Lung (tissue), 12 donors: ENCODE measurements around the gene SEC11A. TPM values are rescaled to one million over a fixed set of nuclear protein-coding genes. Genes with fewer than 3 reads are reported as not detected.
A peak's percentile ranks its signal among the peaks of the same experiment; 100 is the strongest.

ENCODE experiments used
- ATAC-seq: fragments of 200-7000 bp; cut with Tn5 transposase; one replicate; pipeline ENCODE4 v1.9.1; 2020; ENCODE audit warnings: moderate number of reproducible peaks; ENCODE audit not compliant: insufficient read depth, low FRiP score
- DNase-seq, 3 donors: peaks; one replicate each; pipeline ENCODE4 v3.0.0-alpha.2; 2013 to 2017
- H3K27ac ChIP-seq, 2 donors: one replicate each; pipeline ENCODE4 v1.5.1; 2013; ENCODE audit warnings: mild to moderate bottlenecking in 2 of 2, moderate library complexity in 2 of 2, control low read depth in 1 of 2, inconsistent platforms in 1 of 2, low read depth in 1 of 2, low read length in 1 of 2
- H3K27me3 ChIP-seq, 3 donors: one replicate each; pipeline ENCODE4 v1.5.1; 2013; ENCODE audit warnings: low read length in 2 of 3; ENCODE audit not compliant: control insufficient read depth in 3 of 3, insufficient read depth in 3 of 3
- H3K36me3 ChIP-seq, 4 donors: one replicate each; pipeline ENCODE4 v1.5.1; 2013; ENCODE audit warnings: low read length in 4 of 4, mild to moderate bottlenecking in 1 of 4, moderate library complexity in 1 of 4; ENCODE audit not compliant: control insufficient read depth in 4 of 4, insufficient read depth in 4 of 4
- H3K4me1 ChIP-seq, 5 donors: one replicate each; pipeline ENCODE4 v1.5.1; 2013; ENCODE audit warnings: low read length in 5 of 5, mild to moderate bottlenecking in 2 of 5, moderate library complexity in 1 of 5; ENCODE audit not compliant: control insufficient read depth in 5 of 5, insufficient read depth in 5 of 5
- H3K4me3 ChIP-seq: one replicate; pipeline ENCODE4 v1.5.1; 2013; ENCODE audit warnings: mild to moderate bottlenecking, control low read depth, moderate library complexity
- H3K9ac ChIP-seq, 2 donors: one replicate each; pipeline ENCODE4 v1.5.1; 2013; ENCODE audit warnings: low read length in 2 of 2, control low read depth in 1 of 2; ENCODE audit not compliant: insufficient read depth in 1 of 2
- H3K9me3 ChIP-seq, 4 donors: one replicate each; pipeline ENCODE4 v1.5.1; 2013; ENCODE audit warnings: low read length in 3 of 4, mild to moderate bottlenecking in 1 of 4, moderate library complexity in 1 of 4; ENCODE audit not compliant: control insufficient read depth in 4 of 4, insufficient read depth in 3 of 4
- WGBS, 2 donors: extraction: QIAGEN DNeasy Blood & Tissue Kit; methylation state at CpG; one replicate each; pipeline ENCODE4 v1.1.7; 2013; 5-methylcytosine and 5-hydroxymethylcytosine counted together
- polyA plus RNA-seq, 2 donors: library from polyadenylated mRNA; stranded (reverse); fragments of 200-250 nt; gene quantifications; one replicate each; pipeline ENCODE4 v1.2.1, GENCODE V29; 2013
- total RNA-seq, 2 donors: library from RNA; depleted of rRNA in 1 of 2; stranded (reverse); fragments of >200 nt in 1 of 2; gene quantifications; one replicate each; pipeline ENCODE4 v1.2.1, GENCODE V29; 2014 to 2021
- TF ChIP-seq, protein P1 (sequence below): IDR thresholded peaks from 2 replicates; pipeline ENCODE4 v1.5.1; 2012; ENCODE audit warnings: mild to moderate bottlenecking; ENCODE audit errors: control extremely low read depth, extremely low read depth
- donor health status: control.
- donor health status: control.
- donor health status: Bipolar disorder and iron deficiency.
- donor health status: healthy.
- donor health status: DM: yes; HTN: yes; CAD: no.

The SEC11A gene
- total and polyA plus RNA-seq, 4 donors: 119 to 170 (median 143) TPM

DNA sequence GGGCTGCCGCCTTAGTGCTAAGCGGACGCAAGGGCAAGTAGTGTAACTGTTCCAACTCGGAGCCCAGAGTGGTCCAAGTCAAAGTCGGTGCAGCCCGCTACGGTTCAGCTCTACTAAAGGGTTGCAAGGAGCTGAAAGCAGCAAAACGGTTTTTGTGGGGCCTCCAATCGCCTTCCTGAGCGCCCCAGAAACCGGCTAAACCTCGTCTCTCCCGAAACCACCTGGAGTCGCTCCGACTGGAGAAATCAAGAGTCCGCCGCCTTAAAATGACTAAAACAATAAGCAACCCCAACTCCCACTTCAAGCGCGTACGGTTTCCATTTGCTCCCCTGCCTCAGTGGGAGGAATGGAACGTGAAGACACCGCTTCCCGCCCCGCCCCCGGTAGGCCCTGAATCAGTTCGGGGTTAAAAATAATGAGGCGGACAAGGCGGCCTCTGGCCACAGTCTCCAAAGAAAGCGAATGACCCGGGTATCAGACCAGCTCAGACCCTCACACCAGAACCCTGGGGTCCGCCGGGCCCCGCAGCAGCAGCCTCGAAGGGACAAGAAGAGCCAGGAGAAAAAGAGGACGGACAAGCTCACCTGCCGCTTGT is 401 bp downstream of the SEC11A start:
- H3K27ac ChIP-seq: peak overlapping the region; percentile 77 to 88
- H3K4me1 ChIP-seq: peaks cover 0 to 20% (median 8%) of the 10 kb centered on the region in 5 donors
- peaks cover 0 to 7% (median 2%) of the 10 kb centered on the region in 4 donors for H3K36me3 ChIP-seq
- peak overlapping the region; percentile 57 to 84 for H3K9ac ChIP-seq
- TF ChIP-seq, protein P1, sequence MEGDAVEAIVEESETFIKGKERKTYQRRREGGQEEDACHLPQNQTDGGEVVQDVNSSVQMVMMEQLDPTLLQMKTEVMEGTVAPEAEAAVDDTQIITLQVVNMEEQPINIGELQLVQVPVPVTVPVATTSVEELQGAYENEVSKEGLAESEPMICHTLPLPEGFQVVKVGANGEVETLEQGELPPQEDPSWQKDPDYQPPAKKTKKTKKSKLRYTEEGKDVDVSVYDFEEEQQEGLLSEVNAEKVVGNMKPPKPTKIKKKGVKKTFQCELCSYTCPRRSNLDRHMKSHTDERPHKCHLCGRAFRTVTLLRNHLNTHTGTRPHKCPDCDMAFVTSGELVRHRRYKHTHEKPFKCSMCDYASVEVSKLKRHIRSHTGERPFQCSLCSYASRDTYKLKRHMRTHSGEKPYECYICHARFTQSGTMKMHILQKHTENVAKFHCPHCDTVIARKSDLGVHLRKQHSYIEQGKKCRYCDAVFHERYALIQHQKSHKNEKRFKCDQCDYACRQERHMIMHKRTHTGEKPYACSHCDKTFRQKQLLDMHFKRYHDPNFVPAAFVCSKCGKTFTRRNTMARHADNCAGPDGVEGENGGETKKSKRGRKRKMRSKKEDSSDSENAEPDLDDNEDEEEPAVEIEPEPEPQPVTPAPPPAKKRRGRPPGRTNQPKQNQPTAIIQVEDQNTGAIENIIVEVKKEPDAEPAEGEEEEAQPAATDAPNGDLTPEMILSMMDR: no peak
- no peaks in the 10 kb centered on the region for H3K9me3 ChIP-seq
- ATAC-seq (peak; percentile 5), DNase-seq (peak; percentile 43 to 59 (median 46))
- WGBS, 2 donors: 0 to 1% methylated on average over 36 of the region's 36 CpGs
- H3K4me3 ChIP-seq: peak overlapping the region; percentile 75
- no peaks in the 10 kb centered on the region for H3K27me3 ChIP-seq

DNA sequence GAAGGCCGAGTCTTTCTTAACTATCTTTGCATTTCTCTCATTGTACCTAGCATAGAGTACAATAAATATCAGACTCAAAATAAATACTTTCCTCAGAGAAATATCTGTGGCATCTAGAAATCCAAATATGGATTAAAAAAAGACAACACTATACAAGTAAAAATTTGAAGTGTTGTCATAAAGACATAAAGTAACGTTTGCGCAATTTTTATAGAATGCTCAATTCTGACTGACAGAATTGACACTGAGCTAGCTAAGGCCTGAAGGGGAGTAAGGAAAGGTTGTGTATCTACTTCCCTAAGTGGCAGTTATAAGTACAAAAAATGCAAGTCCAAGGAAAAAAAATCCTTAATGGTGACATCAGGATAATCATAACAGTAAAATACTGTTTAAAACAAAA is 1.1 kb downstream of the SEC11A start:
- Histone ChIP-seq H3K36me3 (peaks cover 0 to 7% (median 4%) of the 10 kb centered on the region in 4 donors), H3K27ac (peak overlapping the region in 1 of 2 donors; percentile 88), H3K27me3 (no peaks in the 10 kb centered on the region), H3K9me3 (no peaks in the 10 kb centered on the region), H3K4me3 (no peak overlapping the region), H3K4me1 (peaks cover 0 to 20% (median 8%) of the 10 kb centered on the region in 5 donors), H3K9ac (peak overlapping the region; percentile 57 to 84)
- WGBS, 2 donors: 50 to 54% methylated on average over 3 of the region's 3 CpGs
- no peak for ATAC-seq
- TF ChIP-seq, protein P1: no peak
- DNase-seq: no peak

DNA sequence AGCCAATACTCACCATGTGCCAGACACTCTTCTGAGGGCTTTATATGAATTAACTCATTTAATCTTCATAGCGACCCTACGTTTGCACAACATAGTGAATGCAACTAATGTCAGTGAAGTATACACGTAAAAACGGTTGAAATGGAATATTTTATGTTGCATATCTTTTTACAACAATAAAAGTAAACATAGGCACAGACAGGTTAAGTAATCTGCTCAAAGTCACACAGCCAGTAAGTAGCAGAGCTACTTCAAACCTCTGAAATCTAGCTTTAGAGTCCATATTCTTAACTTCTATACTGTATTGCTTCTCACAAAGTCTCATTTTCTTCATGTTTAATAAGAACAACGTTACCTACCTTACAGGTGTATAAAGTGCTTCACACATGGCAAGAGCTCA is 1.6 kb downstream of the SEC11A start:
- H3K4me1 ChIP-seq: peaks cover 0 to 20% (median 8%) of the 10 kb centered on the region in 5 donors
- H3K27me3 ChIP-seq: no peaks in the 10 kb centered on the region
- 69 to 85% methylated on average over 5 of the region's 5 CpGs for WGBS, 2 donors
- DNase-seq (no peak), ATAC-seq (no peak)
- no peaks in the 10 kb centered on the region for H3K9me3 ChIP-seq
- H3K36me3 ChIP-seq: peaks cover 0 to 8% (median 5%) of the 10 kb centered on the region in 4 donors
- H3K27ac ChIP-seq: no peak overlapping the region
- peak overlapping the region in 1 of 2 donors; percentile 28 for H3K9ac ChIP-seq
- TF ChIP-seq, protein P1: no peak
- no peak overlapping the region for H3K4me3 ChIP-seq
